CD4-positive, alpha-beta T cell treated with Interleukin-6 for 4 hours (primary cell): ENCODE results near the gene KLRC4.

ENCODE experiments used
- DNase-seq: peaks from one replicate; pipeline ENCODE4 v3.0.0-alpha.2; 2020; ENCODE audit warnings: mixed read lengths

Gene KLRC4

DNA sequence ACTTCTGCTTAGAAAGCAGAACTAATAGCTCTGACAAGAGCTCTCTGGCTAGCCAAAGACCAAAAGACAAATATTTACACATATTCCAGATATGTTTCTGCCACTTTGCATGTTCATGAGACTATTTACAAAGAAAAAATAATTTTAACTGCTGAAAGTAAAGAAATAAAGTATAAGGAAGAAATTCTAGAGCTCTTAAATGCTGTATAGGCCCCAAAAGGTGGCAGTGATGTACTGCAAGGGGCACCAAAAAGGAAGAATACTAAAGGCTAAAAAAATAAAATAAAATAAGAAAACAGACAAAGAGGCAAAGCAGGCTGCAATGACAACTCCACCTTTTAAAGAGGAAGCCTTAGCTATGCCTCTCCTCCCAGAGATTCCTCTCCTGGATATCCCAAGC, 42.7 kb downstream of the KLRC4 start:
- no peak for DNase-seq

DNA sequence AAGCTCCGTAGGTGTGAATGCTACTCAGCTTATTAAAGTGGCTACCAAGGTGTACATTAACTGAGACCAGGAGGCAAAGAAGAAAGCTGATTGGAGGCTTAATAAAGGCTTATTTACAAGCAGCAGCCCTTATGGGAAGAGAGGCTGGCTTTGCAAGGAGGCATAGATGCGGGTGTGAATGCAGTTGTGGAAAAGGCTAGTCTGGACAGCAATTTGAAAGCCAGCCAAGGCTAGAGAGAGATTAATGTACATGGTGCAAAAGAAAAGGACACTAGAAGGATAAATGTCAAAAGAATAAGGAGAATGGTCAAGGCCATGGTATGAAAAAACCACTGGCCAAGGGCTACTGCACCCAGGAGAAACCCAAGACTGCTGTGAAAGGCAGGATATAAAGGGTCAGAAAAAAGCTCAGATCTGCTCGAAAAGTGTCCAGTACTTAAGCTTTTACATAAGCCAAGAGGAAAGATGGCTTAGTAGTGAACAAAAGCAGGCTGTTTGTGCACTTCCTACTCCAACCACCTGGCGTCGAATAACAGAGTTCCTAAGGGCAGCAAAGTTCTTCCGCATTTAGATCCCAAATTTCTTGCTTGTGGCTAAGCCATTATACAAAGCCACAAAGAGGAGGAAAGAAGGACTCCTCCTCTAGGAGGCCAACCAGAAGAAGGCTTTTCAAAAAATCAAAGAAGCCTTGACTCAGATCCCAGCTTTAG, 43.7 kb downstream of the KLRC4 start:
- DNase-seq, result no peak

DNA sequence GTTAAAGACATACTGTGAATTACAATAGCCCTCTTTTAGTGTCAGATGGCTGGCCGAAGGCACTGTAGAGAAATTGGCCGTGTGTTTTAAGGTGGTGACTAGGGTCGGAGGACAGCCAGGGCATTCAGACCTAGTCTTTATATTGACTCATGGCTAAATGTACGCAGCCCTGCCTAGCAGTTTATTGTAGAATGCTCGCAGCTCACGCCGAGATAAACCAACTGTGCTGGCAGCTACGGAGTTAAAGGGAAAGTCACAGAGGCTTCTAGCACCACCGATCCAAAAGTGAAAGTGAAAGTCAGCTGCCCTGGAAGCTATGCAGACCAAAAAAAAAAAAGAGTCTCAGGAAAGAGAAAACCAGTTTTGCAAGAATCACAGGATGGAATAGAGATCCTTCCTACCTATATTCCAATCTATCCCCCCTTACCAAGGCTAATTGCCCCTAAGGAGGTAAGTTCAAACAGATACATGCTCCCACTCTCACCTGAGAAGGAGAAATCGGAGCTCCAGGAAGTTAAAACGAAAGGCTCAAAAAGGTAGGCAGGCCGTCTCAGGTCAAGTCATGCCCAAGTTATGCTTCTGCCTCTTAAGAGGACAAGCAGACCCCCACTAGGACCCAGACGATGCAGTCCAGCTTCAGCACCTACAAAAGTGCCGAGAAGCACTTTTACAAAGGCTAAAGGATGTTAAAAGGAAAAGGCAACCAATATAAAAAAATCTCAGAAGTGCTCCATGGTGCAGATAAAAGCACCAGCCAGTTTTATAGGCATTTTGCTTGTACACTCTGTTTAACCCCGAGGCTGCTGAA, 44.5 kb downstream of the KLRC4 start:
- DNase-seq, result peak; percentile 70

DNA sequence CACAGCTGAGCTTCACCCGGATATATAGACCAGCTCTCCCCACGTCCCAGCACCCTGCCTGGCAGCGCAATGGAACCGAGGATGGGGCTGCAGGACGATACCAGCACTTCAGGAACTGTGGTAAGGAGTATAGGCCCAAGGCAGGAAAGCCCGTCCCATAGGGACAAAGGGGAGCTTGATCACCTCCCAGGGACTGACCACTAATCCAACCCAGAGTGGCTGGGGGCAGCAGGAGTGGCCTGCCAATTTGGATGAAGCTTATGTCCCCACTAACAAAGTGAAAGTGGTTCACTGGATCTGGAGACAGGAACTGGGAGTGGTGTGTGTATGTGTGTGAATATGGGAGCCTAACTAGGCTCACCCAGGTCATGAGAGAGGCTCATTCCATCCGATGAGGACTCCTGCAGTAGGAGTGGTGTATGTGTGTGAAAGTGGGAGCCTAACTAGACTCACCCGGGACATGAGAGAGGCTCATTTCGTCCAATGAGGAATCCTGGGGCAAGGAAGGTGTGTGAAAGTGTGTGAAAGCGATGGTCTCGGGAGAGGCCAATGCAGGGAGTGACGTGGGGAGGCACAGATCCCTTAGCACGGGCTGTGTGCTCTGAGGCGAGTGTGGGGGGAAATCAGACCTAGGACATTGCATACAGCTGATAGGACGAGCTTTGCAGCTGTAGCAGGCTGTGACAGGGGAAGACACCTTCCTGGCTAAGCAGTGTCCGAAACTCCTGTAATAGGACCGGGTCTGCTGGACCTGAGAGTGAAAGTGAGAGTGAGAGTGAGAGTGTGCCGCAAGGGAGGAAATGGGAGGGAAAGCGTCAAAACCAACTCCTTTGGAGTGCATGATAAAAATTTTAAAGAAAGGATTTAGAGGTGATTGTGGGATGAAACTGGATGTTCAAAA, 45.4 kb downstream of the KLRC4 start:
- DNase-seq, result peak; percentile 49

DNA sequence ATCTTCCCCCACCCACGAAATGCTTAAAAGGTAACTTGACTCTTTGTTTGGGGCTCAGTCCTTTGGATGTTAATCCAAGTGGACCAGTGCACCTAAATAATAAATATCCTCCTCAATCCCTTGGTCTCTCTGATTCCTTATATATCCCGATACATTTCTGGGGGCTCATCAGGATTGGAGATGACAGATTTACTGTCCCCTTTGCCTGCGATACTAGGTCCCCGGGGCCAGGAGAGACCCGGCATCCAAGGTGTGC, 46.0 kb downstream of the KLRC4 start:
- no peak for DNase-seq

DNA sequence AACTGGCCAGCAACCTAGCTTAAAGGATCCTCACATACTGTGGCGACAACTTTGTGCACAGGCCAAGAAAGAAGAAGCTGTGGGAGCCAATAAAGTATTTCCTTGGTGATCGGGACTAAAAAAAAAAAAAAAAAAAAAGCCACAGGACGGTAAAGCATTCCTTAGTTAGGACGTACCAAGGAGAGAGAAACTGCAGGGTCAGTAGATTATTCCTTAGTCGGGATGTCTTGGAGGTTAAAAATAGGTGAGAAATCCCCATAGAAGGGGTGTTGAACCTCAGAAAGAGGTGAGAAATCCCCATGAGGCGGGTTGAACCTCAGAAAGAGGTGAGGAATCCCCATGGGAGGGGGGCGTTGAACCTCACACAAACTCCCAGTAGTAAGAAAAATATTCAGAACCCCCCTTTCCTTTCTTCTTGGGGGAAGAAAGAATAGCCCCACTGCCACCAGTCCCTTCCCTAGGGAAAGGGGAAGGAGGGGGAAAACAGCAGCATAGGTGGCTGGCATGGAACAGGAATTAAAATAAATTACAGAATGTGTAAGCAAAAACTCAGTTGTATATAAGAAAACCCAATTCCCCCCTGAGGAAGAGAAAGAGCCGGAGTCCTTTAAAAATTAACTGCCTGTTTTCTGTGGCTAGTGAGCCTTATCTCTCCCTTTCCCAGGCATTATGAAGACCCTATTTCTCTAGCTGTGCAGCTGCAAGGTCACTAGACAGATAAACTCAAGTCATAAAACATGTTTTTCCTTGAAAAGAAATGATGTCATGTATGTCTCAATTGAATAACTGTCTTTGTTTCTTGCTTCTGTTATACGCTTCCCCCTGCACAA, 46.5 kb downstream of the KLRC4 start:
- DNase-seq, result no peak

DNA sequence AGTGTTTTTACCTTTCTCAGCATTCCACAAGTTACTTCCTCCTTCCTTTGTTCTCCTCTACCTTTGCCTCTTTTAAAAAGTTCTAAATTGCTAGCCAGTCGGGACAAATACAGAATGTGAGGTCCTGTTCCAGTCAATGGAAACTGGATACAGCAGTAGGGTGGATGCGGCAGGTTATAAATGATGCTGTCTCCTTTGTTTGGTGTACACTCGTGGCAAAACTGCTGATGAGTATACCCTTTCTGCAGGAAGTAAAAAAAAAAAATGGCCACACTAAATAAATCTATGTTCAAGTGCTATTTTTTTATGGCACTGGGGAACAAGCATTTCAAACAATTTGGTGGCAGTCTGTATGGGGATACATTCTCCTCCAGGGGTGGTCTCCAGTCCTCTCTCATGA, 47.2 kb downstream of the KLRC4 start:
- no peak for DNase-seq

DNA sequence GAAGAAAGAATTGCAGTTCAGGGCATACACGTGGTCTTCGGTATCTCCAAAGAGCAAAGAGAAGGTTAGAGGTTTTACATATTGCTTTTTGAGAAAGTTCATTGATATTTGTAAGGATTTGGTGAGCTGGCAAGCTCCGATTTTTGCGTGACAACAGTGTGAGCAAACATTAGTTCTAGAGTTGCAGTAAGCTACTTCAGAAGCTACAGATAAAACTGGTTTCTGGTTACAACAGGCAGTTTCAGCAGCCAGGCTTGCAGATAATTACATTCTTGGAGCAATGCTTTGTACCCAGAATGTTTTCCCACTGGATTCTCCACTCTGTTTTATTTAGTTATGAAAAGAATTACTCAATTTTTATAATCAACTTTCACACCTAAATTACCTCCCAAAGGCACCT, 47.9 kb downstream of the KLRC4 start:
- no peak for DNase-seq

DNA sequence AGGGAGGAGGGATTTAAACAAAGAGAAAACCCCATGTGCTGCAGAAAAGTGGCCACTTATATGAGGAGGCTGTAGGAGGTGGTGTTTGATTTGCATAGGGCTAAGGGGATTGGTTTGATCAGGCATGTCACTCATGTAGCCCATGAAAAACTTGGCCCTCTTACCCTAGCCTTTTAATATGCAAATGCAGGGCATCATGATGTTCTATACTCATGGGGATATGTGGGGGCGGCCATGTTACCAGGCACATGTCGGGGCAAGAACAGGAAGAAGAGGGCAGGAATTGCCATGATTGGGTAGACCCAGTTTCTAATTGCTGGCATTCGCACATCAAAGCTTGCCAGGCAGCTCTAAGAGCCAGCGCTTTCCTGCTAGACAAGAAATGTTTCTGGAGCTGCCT, 48.5 kb downstream of the KLRC4 start:
- DNase-seq, result no peak

DNA sequence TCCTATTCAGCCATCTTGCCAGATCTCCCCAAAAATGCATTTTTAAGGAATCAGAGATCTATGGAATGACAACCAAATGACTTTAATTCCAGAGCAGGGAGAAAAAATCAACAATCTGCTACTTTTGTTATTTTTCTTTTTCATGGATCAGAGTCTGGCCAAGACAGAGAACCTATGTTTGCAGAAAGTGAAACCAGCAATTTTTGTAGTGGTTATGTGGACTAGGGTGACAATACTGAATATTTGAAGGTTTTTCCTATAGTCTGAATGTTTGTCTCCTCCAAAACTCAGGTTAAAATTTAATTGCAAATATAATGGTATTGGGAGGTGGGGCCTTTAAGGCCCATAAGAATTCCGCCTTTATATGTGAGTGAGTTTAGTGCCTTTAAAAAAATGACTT, 50.6 kb downstream of the KLRC4 start:
- DNase-seq, result no peak

DNA sequence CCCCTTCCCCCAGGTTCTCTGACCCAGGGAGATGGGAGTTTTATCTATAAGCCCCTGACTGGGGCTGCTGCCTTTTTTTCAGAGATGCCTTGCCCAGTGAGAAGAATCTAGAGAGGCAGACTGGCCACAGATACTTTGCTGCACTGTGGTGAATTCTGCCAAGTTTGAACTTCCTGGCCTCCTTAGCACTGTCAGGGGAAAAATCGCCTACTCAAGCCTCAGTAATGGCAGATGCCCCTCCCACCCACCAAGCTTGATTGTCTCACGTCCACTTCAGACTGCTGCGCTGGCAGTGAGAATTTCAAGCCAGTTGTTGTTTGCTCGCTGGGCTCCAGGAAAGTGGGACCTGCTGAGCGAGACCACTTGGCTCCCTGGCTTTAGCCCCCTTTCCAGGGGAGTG, 51.4 kb downstream of the KLRC4 start:
- DNase-seq, result no peak
